ENCODE data around the gene NDUFS6.
"Not testable (repeated sequence)": the region's sequence is repeated elsewhere in the genome, so short reads cannot be mapped to it uniquely, and the experiment has no call there.

Gene NDUFS6

GRCh38 chr5:1795931-1796330, 5.3 kb upstream of the NDUFS6 start:
- Histone ChIP-seq H3K9me3 (ENCODE audit: insufficient read depth, low read depth, low read length) (no peaks in the 10 kb centered on the region), H3K27me3 (ENCODE audit: insufficient read depth, low read length) (no peaks in the 10 kb centered on the region), H3K27ac (ENCODE audit: low read length) (no peak overlapping the region), H3K36me3 (ENCODE audit: insufficient read depth, low read depth, low read length) (peaks cover 31% of the 10 kb centered on the region), H3K4me1 (ENCODE audit: insufficient read depth, low read length) (peaks cover 2% of the 10 kb centered on the region; the same call in 1 of the 2 replicates), H3K9ac (ENCODE audit: low read depth, low read length) (no peak overlapping the region), H3K4me3 (ENCODE audit: low read length) (no peak overlapping the region)

GRCh38 chr5:1796371-1797102, 4.7 kb upstream of the NDUFS6 start:
- Histone ChIP-seq H3K9me3 (ENCODE audit: insufficient read depth, low read depth, low read length) (no peaks in the 10 kb centered on the region), H3K9ac (ENCODE audit: low read depth, low read length) (no peak overlapping the region)

GRCh38 chr5:1797103-1797800, 4.0 kb upstream of the NDUFS6 start:
- Histone ChIP-seq H3K4me3 (ENCODE audit: low read length) (no peak overlapping the region), H3K9ac (ENCODE audit: low read depth, low read length) (no peak overlapping the region; the same call in 1 of the 2 replicates), H3K27ac (ENCODE audit: low read length) (no peak overlapping the region), H3K27me3 (ENCODE audit: insufficient read depth, low read length) (no peaks in the 10 kb centered on the region), H3K4me1 (ENCODE audit: insufficient read depth, low read length) (peaks cover 2% of the 10 kb centered on the region; the same call in 1 of the 2 replicates), H3K36me3 (ENCODE audit: insufficient read depth, low read depth, low read length) (peaks cover 31% of the 10 kb centered on the region), H3K9me3 (ENCODE audit: insufficient read depth, low read depth, low read length) (no peaks in the 10 kb centered on the region)

More at GRCh38 chr5:1796371-1797102, 4.7 kb upstream of the NDUFS6 start:
- Histone ChIP-seq H3K4me1 (ENCODE audit: insufficient read depth, low read length) (peaks cover 2% of the 10 kb centered on the region; the same call in 1 of the 2 replicates), H3K36me3 (ENCODE audit: insufficient read depth, low read depth, low read length) (peaks cover 31% of the 10 kb centered on the region), H3K27ac (ENCODE audit: low read length) (no peak overlapping the region), H3K4me3 (ENCODE audit: low read length) (no peak overlapping the region), H3K27me3 (ENCODE audit: insufficient read depth, low read length) (no peaks in the 10 kb centered on the region)

GRCh38 chr5:1797855-1798254, 3.4 kb upstream of the NDUFS6 start:
- Histone ChIP-seq H3K4me3 (ENCODE audit: low read length) (no peak overlapping the region), H3K27ac (ENCODE audit: low read length) (no peak overlapping the region), H3K36me3 (ENCODE audit: insufficient read depth, low read depth, low read length) (peaks cover 37% of the 10 kb centered on the region), H3K9me3 (ENCODE audit: insufficient read depth, low read depth, low read length) (no peaks in the 10 kb centered on the region), H3K9ac (ENCODE audit: low read depth, low read length) (no peak overlapping the region; the same call in 1 of the 2 replicates), H3K4me1 (ENCODE audit: insufficient read depth, low read length) (peaks cover 2% of the 10 kb centered on the region; the same call in 1 of the 2 replicates), H3K27me3 (ENCODE audit: insufficient read depth, low read length) (no peaks in the 10 kb centered on the region)

- H3K4me1 ChIP-seq (ENCODE audit: insufficient read depth, low read length); H3K27ac ChIP-seq (ENCODE audit: low read length); H3K27me3 ChIP-seq (ENCODE audit: insufficient read depth, low read length); H3K9me3 ChIP-seq (ENCODE audit: insufficient read depth, low read depth, low read length): not testable (repeated sequence)
- H3K4me3 ChIP-seq (ENCODE audit: low read length): peak overlapping the region; percentile 81
- H3K9ac ChIP-seq (ENCODE audit: low read depth, low read length): peak overlapping the region; percentile 81
- H3K36me3 ChIP-seq (ENCODE audit: insufficient read depth, low read depth, low read length): peaks cover 44% of the 10 kb centered on the region
These were observed 2.6 kb upstream of the NDUFS6 start for GRCh38 chr5:1798589-1798988.

GRCh38 chr5:1799110-1799601, 2.1 kb upstream of the NDUFS6 start:
- Histone ChIP-seq H3K27me3 (ENCODE audit: insufficient read depth, low read length) (no peaks in the 10 kb centered on the region), H3K4me1 (ENCODE audit: insufficient read depth, low read length) (peaks cover 2% of the 10 kb centered on the region; the same call in 1 of the 2 replicates), H3K36me3 (ENCODE audit: insufficient read depth, low read depth, low read length) (peaks cover 50% of the 10 kb centered on the region), H3K4me3 (ENCODE audit: low read length) (peak overlapping the region; percentile 81), H3K9ac (ENCODE audit: low read depth, low read length) (peak overlapping the region; percentile 81), H3K27ac (ENCODE audit: low read length) (no peak overlapping the region), H3K9me3 (ENCODE audit: insufficient read depth, low read depth, low read length) (no peaks in the 10 kb centered on the region)

- H3K27ac ChIP-seq (ENCODE audit: low read length): peak within 1 kb of the TSS; percentile 2
- no peaks in the 10 kb centered on the region for H3K27me3 ChIP-seq (ENCODE audit: insufficient read depth, low read length)
- peaks cover 2% of the 10 kb centered on the region; the same call in 1 of the 2 replicates for H3K4me1 ChIP-seq (ENCODE audit: insufficient read depth, low read length)
- peak within 1 kb of the TSS; percentile 94 for H3K9ac ChIP-seq (ENCODE audit: low read depth, low read length)
- H3K4me3 ChIP-seq (ENCODE audit: low read length): peak within 1 kb of the TSS; percentile 81
- no peaks in the 10 kb centered on the region for H3K9me3 ChIP-seq (ENCODE audit: insufficient read depth, low read depth, low read length)
- H3K36me3 ChIP-seq (ENCODE audit: insufficient read depth, low read depth, low read length): peaks cover 56% of the 10 kb centered on the region
These were observed 1.4 kb upstream of the NDUFS6 start, which contains the start of gene MRPL36 for GRCh38 chr5:1799602-1800471. TSS of gene MRPL36 (minus strand) at chr5:1799837. CDS start at chr5:1798935, 902 bp downstream.

GRCh38 chr5:1800472-1801221, 560 bp upstream of the NDUFS6 start:
- H3K4me3 ChIP-seq (ENCODE audit: low read length): peak overlapping the region; percentile 81
- peak overlapping the region; percentile 94 for H3K9ac ChIP-seq (ENCODE audit: low read depth, low read length)
- no peaks in the 10 kb centered on the region for H3K27me3 ChIP-seq (ENCODE audit: insufficient read depth, low read length)
- peak overlapping the region; percentile 2 for H3K27ac ChIP-seq (ENCODE audit: low read length)
- H3K9me3 ChIP-seq (ENCODE audit: insufficient read depth, low read depth, low read length): no peaks in the 10 kb centered on the region
- peaks cover 2% of the 10 kb centered on the region; the same call in 1 of the 2 replicates for H3K4me1 ChIP-seq (ENCODE audit: insufficient read depth, low read length)
- peaks cover 65% of the 10 kb centered on the region for H3K36me3 ChIP-seq (ENCODE audit: insufficient read depth, low read depth, low read length)

- no peaks in the 10 kb centered on the region for H3K9me3 ChIP-seq (ENCODE audit: insufficient read depth, low read depth, low read length)
- peak overlapping the region; percentile 81 for H3K4me3 ChIP-seq (ENCODE audit: low read length)
- H3K36me3 ChIP-seq (ENCODE audit: insufficient read depth, low read depth, low read length): peaks cover 65% of the 10 kb centered on the region
- peak overlapping the region; percentile 83 for H3K27ac ChIP-seq (ENCODE audit: low read length)
- peak overlapping the region; percentile 94 for H3K9ac ChIP-seq (ENCODE audit: low read depth, low read length)
- H3K27me3 ChIP-seq (ENCODE audit: insufficient read depth, low read length): no peaks in the 10 kb centered on the region
- H3K4me1 ChIP-seq (ENCODE audit: insufficient read depth, low read length): peaks cover 2% of the 10 kb centered on the region; the same call in 1 of the 2 replicates
These were observed 724 bp downstream of the NDUFS6 start for GRCh38 chr5:1801967-1802295.

GRCh38 chr5:1803192-1803591, 2.0 kb downstream of the NDUFS6 start:
- Histone ChIP-seq H3K4me3 (ENCODE audit: low read length) (no peak overlapping the region), H3K36me3 (ENCODE audit: insufficient read depth, low read depth, low read length) (peaks cover 65% of the 10 kb centered on the region), H3K4me1 (ENCODE audit: insufficient read depth, low read length) (peaks cover 2% of the 10 kb centered on the region; the same call in 1 of the 2 replicates), H3K27ac (ENCODE audit: low read length) (no peak overlapping the region), H3K9ac (ENCODE audit: low read depth, low read length) (no peak overlapping the region), H3K27me3 (ENCODE audit: insufficient read depth, low read length) (no peaks in the 10 kb centered on the region), H3K9me3 (ENCODE audit: insufficient read depth, low read depth, low read length) (no peaks in the 10 kb centered on the region)

Measured in iPS-20b (cell line).